Esophagus squamous epithelium (tissue), 5 donors: ENCODE data around the gene E2F2. TPM values are rescaled to one million over a fixed set of nuclear protein-coding genes. Genes with fewer than 3 reads are reported as not detected.

ENCODE experiments used
- DNase-seq: peaks from one replicate; lab custom pipeline; 2025; lab: John Stamatoyannopoulos, UW
- H3K27ac ChIP-seq, 4 donors: fragments of 200-600 bp; sonication (generic); one replicate each; pipeline ENCODE4 v1.5.1; 2016 to 2019; ENCODE audit warnings: mild to moderate bottlenecking in 1 of 4
- H3K27me3 ChIP-seq, 4 donors: fragments of 200-600 bp; sonication (generic); 1 replicate in 3 of 4; 2 replicates in 1 of 4; pipeline versions ENCODE4 v1.5.1 to v1.6.0; 2017 to 2021; ENCODE audit warnings: antibody characterized with exemption in 1 of 4
- H3K36me3 ChIP-seq, 3 donors: fragments of 200-600 bp; sonication (generic); one replicate each; pipeline ENCODE4 v1.5.1; 2016 to 2019
- H3K4me1 ChIP-seq, 3 donors: fragments of 200-600 bp; sonication (generic); one replicate each; pipeline ENCODE4 v1.5.1; 2017 to 2019
- H3K4me3 ChIP-seq, 4 donors: fragments of 200-600 bp; sonication (generic); 1 replicate in 3 of 4; 2 replicates in 1 of 4; pipeline ENCODE4 v1.5.1; 2016 to 2019; ENCODE audit warnings: mild to moderate bottlenecking in 2 of 4, moderate library complexity in 1 of 4
- H3K9me3 ChIP-seq, 3 donors: fragments of 200-600 bp; sonication (generic); one replicate each; pipeline ENCODE4 v1.5.1; 2016 to 2019
- POLR2A ChIP-seq, 4 donors: fragments of 450-650 bp; IDR thresholded peaks; one replicate each; pipeline ENCODE4 v1.6.1; 2017; ENCODE audit warnings: antibody characterized with exemption in 4 of 4, mild to moderate bottlenecking in 4 of 4, moderate library complexity in 3 of 4
- WGBS, 2 donors: methylation state at CpG; one replicate each; pipeline ENCODE4 v1.1.5; 2018; 5-methylcytosine and 5-hydroxymethylcytosine counted together
- intact Hi-C: fragments of 100-400 bp; cut with DNase I; formaldehyde crosslinking; loops from one replicate; pipeline ENCODE4 v1.15.0; 2022
- total RNA-seq, 4 donors: library from RNA; depleted of rRNA; stranded (reverse); fragments of >200 nt; gene quantifications; one replicate each; pipeline ENCODE4 v1.1.0, GENCODE V29; 2016
- TF ChIP-seq, protein P1 (sequence below), 6 experiments: fragments of 450-650 bp in 4 of 6; fragments of 200-600 bp in 2 of 6; sonication (generic) in 2 of 6; IDR thresholded peaks; one replicate each; pipeline ENCODE4 v1.5.1; 2016 to 2019; ENCODE audit warnings: antibody characterized with exemption in 6 of 6, mild to moderate bottlenecking in 4 of 6, moderate library complexity in 4 of 6
- donor health status: DM: yes; HTN: yes; CAD: no.

Gene E2F2
- total RNA-seq, 4 donors from 2014 or later = 10.1 to 16.9 (median 11.8) TPM

DNA sequence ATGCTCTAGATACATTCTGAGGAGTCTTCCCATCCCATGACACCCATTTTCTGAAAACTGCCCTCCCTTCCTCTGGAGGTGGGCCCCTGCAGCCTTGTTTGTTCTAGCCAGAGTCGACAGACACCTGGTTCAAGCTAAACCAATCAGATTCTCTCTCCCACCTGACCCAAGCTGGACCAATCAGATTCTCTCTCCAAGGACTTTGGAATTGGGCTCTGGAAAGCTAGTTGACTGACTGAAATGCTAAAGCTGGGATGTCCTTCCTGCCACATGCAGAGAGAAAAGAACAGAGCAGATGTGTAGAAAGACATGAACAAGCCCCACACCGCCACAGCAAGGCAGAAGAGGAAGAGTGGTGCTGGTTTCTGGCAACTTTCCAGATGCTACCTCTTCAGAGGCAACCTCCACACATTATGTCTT is 71.7 kb downstream of the E2F2 start:
- Histone ChIP-seq H3K9me3 (no peaks in the 10 kb centered on the region), H3K27ac (no peak overlapping the region), H3K36me3 (peaks cover 0 to 18% (median 0%) of the 10 kb centered on the region in 3 donors), H3K4me3 (no peak overlapping the region), H3K4me1 (peaks cover 0 to 11% (median 0%) of the 10 kb centered on the region in 3 donors), H3K27me3 (no peaks in the 10 kb centered on the region)
- no peak for DNase-seq
- 56 to 60% methylated on average over 2 of the region's 2 CpGs for WGBS, 2 donors
- intact Hi-C loops = no loop called here
- TF ChIP-seq, protein P1, sequence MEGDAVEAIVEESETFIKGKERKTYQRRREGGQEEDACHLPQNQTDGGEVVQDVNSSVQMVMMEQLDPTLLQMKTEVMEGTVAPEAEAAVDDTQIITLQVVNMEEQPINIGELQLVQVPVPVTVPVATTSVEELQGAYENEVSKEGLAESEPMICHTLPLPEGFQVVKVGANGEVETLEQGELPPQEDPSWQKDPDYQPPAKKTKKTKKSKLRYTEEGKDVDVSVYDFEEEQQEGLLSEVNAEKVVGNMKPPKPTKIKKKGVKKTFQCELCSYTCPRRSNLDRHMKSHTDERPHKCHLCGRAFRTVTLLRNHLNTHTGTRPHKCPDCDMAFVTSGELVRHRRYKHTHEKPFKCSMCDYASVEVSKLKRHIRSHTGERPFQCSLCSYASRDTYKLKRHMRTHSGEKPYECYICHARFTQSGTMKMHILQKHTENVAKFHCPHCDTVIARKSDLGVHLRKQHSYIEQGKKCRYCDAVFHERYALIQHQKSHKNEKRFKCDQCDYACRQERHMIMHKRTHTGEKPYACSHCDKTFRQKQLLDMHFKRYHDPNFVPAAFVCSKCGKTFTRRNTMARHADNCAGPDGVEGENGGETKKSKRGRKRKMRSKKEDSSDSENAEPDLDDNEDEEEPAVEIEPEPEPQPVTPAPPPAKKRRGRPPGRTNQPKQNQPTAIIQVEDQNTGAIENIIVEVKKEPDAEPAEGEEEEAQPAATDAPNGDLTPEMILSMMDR (IDR thresholded peaks at IDR 0.05) = no peak
- no peak for TF ChIP-seq POLR2A (IDR thresholded peaks at IDR 0.05)

Other genes starting within 250 kb of the E2F2 start
- gene HNRNPR, start 186.9 kb downstream of the E2F2 start, total RNA-seq = 10 to 100 TPM; 60.9 to 90.2 (median 76.8) TPM
- gene ZNF436, start 161.4 kb downstream of the E2F2 start, total RNA-seq = 10 to 100 TPM; 14.9 to 33.6 (median 24.8) TPM
- 10 to 100 TPM in 3 of 4 donors, 1 to 10 TPM in 1; 9.1 to 30.7 (median 25.1) TPM for gene TCEA3, start 106.5 kb downstream of the E2F2 start, total RNA-seq
- 10 to 100 TPM; 17.6 to 39.0 (median 30.5) TPM for gene ASAP3, start 47.1 kb downstream of the E2F2 start, total RNA-seq
- gene ID3, start 28.3 kb upstream of the E2F2 start, total RNA-seq = 10 to 100 TPM; 12.6 to 62.9 (median 37.5) TPM
- 1,000 to 10,000 TPM in 2 of 4 donors, 100 to 1,000 TPM in 2; 698 to 1,431 (median 989) TPM for gene RPL11, start 160.6 kb upstream of the E2F2 start, total RNA-seq
- gene ELOA, start 212.2 kb upstream of the E2F2 start, total RNA-seq = 10 to 100 TPM; 37.8 to 44.0 (median 41.2) TPM
- gene PITHD1, start 247.2 kb upstream of the E2F2 start, total RNA-seq = 10 to 100 TPM; 57.4 to 86.3 (median 78.0) TPM